ENCODE results near the gene TMCO4. TPM values are rescaled to one million over a fixed set of nuclear protein-coding genes. Genes with fewer than 3 reads are reported as not detected.

TMCO4 gene
- total RNA-seq, 1 donor from 2014 or later: 10.0 TPM

DNA sequence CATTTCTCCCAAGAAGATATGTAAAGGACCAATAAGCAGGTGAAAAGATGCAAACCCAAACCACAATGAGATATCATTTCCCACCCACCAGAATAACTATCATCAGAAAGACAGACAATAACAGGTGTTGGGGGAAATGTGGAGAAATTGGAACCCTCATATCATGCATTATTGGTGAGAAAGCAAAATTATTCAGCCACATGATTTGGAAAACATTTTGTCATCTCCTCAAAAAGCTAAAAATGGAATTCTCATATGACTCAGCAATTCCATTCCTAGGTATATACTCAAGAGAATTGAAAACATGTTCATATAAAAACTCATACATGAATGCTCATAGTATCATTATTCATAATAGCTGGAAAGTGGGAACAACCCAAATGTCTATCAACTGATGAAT is 40.5 kb upstream of the TMCO4 start:
- Mint-ChIP-seq H3K4me3 (ENCODE audit: unreplicated experiment) (no peak overlapping the region), H3K36me3 (ENCODE audit: low read depth) (no peaks in the 10 kb centered on the region), H3K27me3 (ENCODE audit: low read depth) (peaks cover 8% of the 10 kb centered on the region), H3K27ac (ENCODE audit: unreplicated experiment) (no peak overlapping the region), H3K9me3 (ENCODE audit: low read depth) (peaks cover 5% of the 10 kb centered on the region), H3K4me1 (ENCODE audit: low read depth) (peaks cover 4% of the 10 kb centered on the region)
- DNase-seq (ENCODE audit: low spot score): no peak
- TF ChIP-seq, protein P1, sequence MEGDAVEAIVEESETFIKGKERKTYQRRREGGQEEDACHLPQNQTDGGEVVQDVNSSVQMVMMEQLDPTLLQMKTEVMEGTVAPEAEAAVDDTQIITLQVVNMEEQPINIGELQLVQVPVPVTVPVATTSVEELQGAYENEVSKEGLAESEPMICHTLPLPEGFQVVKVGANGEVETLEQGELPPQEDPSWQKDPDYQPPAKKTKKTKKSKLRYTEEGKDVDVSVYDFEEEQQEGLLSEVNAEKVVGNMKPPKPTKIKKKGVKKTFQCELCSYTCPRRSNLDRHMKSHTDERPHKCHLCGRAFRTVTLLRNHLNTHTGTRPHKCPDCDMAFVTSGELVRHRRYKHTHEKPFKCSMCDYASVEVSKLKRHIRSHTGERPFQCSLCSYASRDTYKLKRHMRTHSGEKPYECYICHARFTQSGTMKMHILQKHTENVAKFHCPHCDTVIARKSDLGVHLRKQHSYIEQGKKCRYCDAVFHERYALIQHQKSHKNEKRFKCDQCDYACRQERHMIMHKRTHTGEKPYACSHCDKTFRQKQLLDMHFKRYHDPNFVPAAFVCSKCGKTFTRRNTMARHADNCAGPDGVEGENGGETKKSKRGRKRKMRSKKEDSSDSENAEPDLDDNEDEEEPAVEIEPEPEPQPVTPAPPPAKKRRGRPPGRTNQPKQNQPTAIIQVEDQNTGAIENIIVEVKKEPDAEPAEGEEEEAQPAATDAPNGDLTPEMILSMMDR (IDR thresholded peaks at IDR 0.05): no peak

DNA sequence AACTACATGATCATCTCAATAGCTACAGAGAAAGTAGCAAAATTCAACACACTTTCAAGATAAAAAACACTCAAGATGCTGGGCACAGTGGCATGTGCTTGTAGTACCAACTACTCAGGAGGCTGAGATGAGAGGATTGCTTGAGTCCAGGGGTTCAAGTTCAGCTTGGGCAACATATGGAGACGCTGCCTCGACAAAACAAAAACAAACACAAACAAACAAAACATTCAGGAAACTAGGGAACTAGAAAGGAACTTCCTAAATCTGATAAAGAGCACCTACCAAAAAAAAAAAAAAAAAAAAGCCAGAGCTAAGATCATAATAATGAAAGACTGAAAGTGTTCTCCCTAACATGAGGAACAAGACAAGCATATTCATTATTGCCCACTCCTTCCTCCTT is 38.1 kb upstream of the TMCO4 start:
- Mint-ChIP-seq H3K36me3 (ENCODE audit: low read depth) (no peaks in the 10 kb centered on the region), H3K9me3 (ENCODE audit: low read depth) (peaks cover 5% of the 10 kb centered on the region), H3K4me3 (ENCODE audit: unreplicated experiment) (no peak overlapping the region), H3K27ac (ENCODE audit: unreplicated experiment) (no peak overlapping the region), H3K27me3 (ENCODE audit: low read depth) (peaks cover 8% of the 10 kb centered on the region), H3K4me1 (ENCODE audit: low read depth) (no peaks in the 10 kb centered on the region)
- TF ChIP-seq, protein P1 (IDR thresholded peaks at IDR 0.05): no peak
- DNase-seq (ENCODE audit: low spot score): no peak

DNA sequence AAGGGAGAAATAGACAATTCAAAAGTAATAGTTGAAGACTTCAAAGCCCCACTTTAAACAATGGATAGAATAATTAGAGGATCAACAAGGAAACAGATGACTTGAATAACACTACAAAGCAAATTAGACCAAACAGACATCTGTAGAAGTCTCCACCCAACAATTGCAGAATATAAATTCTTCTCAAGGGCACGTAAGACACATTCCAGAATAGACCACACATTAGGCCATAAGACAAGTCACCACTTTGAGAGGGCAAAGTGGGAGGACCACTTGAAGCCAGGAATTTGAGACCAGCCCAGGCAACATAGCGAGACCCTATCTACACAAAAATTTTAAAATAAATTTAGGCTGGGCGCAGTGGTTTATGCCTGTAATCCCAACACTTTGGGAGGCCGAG is 35.9 kb upstream of the TMCO4 start:
- Mint-ChIP-seq H3K36me3 (ENCODE audit: low read depth) (no peaks in the 10 kb centered on the region), H3K4me1 (ENCODE audit: low read depth) (no peaks in the 10 kb centered on the region), H3K27me3 (ENCODE audit: low read depth) (peaks cover 13% of the 10 kb centered on the region), H3K27ac (ENCODE audit: unreplicated experiment) (no peak overlapping the region), H3K9me3 (ENCODE audit: low read depth) (peaks cover 12% of the 10 kb centered on the region), H3K4me3 (ENCODE audit: unreplicated experiment) (no peak overlapping the region)
- no peak for DNase-seq (ENCODE audit: low spot score)
- TF ChIP-seq, protein P1 (IDR thresholded peaks at IDR 0.05): no peak

DNA sequence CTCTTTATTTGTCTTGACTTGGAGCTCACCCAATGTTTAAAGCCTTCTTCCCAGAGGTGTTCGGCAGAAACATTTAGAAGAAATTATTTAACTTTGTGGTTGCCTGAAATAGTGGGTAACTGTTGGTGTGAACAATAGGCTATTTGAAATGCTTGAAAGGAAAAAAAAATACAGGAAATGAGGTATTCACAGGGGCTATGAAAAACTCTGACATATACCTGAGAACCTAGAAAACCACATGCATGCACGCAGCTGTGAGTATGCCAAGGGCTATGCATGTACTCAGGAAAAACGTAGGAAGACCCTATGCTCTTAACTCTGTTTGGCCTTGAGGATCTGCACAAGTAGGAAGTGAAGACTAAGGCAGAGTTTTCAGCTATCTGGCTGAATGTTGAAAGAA is 31.7 kb upstream of the TMCO4 start:
- H3K9me3 Mint-ChIP-seq (ENCODE audit: low read depth): peaks cover 13% of the 10 kb centered on the region
- TF ChIP-seq, protein P1 (IDR thresholded peaks at IDR 0.05): no peak
- no peak overlapping the region for H3K4me3 Mint-ChIP-seq (ENCODE audit: unreplicated experiment)
- peaks cover 7% of the 10 kb centered on the region for H3K27me3 Mint-ChIP-seq (ENCODE audit: low read depth)
- H3K36me3 Mint-ChIP-seq (ENCODE audit: low read depth): no peaks in the 10 kb centered on the region
- H3K27ac Mint-ChIP-seq (ENCODE audit: unreplicated experiment): no peak overlapping the region
- H3K4me1 Mint-ChIP-seq (ENCODE audit: low read depth): no peaks in the 10 kb centered on the region
- DNase-seq (ENCODE audit: low spot score): no peak

DNA sequence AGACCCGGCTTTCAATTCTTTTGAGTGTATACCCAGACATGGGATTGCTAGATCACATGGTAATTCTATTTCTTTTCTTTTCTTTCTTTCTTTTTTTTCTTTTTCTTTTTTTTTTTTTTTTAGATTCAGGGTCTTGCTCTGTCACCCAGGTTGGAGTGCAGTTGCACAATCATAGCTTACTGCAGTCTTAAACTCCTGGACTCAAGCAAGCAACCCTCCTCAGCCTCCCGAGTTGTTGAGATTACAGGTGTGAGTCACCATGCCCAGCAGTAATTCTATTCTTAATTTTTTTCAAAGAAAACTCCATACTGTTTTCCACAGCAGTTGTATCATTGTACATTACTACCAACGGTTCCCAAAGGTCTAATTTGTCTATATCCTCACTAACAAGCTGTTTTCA is 28.8 kb upstream of the TMCO4 start:
- H3K4me3 Mint-ChIP-seq (ENCODE audit: unreplicated experiment): no peak overlapping the region
- no peak for DNase-seq (ENCODE audit: low spot score)
- H3K36me3 Mint-ChIP-seq (ENCODE audit: low read depth): no peaks in the 10 kb centered on the region
- peaks cover 5% of the 10 kb centered on the region for H3K27me3 Mint-ChIP-seq (ENCODE audit: low read depth)
- TF ChIP-seq, protein P1 (IDR thresholded peaks at IDR 0.05): no peak
- no peak overlapping the region for H3K27ac Mint-ChIP-seq (ENCODE audit: unreplicated experiment)
- peaks cover 3% of the 10 kb centered on the region for H3K4me1 Mint-ChIP-seq (ENCODE audit: low read depth)
- H3K9me3 Mint-ChIP-seq (ENCODE audit: low read depth): peaks cover 13% of the 10 kb centered on the region
